ENCODE results near the gene KIRREL3.

Gene KIRREL3

DNA sequence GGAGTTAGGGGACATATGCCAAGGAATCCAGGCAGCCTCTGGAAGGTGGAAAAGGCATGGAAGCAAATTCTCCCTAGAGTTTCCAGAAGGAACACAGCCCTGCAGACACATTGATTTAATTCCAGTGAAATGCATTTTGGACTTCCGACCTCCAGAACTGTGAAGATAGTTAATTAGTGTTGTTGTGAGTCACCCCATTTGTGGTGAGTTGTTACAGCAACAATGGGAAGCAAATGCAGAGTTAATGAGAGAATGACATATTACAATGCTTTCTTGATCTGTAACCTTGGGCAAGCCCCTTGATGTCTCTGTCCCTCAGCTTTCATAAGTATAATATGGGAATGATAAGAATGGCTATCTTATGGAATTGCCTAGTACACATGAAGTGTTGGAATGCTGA is 178.7 kb downstream of the KIRREL3 start:
- DNase-seq: no peak

DNA sequence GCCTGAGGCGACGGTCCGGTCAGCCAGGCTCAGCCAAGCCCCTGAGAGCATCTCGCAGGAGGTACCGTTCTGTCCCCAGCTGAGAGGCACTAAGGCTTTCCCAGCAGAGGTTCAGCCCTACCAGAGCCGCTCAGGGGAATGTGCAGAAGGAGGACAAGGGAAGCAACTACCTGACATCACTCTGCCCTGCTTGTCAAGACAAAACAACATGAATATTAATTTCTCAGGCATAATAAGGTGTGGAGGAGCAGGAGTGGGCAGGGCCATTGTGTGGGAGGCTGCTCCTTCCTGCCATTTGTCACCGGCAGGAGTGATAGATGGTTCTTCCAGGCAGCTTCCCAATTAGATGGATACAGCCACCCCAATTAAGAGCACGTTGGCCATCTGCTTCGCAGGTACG is 181.4 kb downstream of the KIRREL3 start:
- DNase-seq: no peak

DNA sequence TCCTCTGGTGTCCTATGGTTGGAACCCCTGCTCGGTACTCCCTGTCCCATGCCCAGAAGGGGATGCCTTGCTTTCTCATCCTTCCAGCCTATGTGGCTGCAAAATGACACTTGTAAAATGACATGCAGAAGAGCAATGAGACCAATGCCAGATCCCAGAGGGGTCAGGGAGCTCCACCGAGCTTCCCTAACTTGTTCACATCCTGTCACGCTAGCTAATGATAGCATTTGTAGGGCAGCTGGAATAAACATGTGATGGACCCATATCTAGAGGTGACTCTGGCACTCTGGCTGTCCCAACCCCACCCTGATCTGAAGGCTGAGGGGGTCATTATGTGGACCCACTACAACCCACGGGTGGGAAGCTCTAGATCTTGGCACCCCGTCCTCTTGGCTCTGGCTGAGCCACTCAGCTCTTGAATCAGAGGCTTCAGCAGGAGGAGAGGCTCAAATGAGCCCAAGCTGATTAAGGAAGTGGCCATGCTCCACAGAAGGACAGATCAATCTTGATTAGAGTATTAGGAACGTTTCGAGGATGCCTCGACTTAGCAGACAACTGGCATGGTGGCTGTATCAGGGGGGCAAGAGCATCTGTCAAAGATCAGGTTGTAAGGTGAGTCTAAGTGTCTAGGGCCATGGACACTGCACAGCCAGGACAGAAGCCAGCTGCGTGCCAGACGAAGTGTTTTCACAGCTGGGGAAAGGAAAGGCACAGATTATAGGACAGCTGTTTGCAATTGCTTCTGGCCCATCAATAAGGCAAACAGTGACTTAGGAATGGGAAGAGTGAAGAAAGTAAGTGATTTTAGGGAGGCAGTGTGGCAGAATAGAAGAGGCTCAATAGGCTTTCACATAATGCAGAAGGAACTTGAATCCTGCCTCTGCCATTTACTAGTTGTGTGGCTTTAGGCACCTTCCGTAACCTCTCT is 182.8 kb downstream of the KIRREL3 start:
- DNase-seq: no peak

DNA sequence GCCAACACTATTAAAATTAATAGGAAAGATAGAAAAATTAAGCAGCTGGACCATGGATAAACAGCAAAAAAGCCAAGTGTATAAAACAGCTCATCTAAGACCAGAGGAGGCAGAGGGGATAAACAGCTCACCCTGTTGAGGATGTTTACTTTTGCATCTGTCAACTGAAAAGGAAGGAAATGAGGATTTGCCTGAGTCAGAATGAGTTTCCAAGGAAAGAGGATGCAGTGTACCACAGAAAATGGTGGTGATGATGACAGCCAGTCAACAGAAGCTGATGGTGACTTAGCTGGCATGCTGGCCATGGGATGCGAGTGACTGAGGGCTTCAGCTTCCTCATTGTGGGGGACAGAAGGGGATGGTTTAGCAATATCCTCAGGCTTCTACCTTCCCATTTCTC is 183.5 kb downstream of the KIRREL3 start:
- DNase-seq: no peak

DNA sequence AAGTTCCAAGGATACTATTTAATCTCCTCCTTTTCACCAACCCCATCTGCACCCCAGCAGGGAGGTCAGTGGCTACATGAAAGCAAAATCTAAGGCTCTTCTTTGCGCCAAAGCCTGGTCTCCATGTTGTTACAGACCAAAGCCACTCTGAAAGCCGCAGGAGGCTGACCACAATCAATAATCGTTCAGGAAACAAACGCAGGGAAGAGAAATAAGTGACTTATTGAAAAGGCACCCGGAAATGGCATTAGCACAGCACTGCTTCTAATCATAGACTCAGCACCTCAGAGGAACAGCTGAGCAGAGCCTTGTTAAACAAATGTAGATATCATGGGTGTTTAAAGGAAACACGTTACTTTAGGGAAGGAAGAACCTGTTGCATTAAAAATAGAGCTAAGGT is 183.9 kb downstream of the KIRREL3 start:
- DNase-seq: no peak

DNA sequence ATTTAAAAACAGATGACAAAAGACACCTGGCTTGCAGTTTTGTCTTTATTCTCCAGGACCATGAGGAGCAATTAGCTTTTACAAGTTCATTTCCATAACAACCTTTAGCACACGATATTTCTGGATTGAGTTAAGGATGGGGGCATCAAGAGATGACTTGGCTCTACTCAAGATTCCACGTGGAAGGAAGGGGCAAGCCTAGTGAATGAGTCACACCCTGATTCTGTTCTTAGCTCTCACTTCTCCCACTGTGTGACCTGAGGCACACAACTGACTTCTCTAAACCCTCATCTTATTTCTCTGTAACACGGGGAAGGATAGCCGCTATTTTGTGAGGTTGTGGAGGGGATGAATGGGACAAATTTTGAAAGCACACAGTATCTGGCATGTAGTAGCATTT is 185.5 kb downstream of the KIRREL3 start:
- no peak for DNase-seq

DNA sequence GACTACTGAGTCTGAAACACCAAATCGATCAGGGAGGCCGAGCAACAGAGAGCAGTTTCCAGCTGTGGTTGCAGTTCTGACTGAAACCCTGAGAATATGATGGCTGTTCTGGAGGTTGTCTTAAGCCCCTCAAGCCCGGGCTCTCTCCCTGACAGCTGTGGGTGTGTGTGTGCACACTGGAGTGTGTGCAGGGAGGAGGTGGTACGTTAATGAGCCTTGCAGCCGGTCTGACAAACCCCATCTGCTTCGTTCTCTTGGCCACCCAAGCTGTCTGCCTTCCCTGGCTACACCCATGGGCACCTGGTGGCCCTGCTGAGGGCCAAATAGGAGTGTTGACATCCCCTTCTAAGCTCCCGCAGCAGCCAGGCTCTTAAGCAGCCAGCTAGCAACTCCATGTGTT is 189.8 kb downstream of the KIRREL3 start:
- DNase-seq: peak; percentile 85

DNA sequence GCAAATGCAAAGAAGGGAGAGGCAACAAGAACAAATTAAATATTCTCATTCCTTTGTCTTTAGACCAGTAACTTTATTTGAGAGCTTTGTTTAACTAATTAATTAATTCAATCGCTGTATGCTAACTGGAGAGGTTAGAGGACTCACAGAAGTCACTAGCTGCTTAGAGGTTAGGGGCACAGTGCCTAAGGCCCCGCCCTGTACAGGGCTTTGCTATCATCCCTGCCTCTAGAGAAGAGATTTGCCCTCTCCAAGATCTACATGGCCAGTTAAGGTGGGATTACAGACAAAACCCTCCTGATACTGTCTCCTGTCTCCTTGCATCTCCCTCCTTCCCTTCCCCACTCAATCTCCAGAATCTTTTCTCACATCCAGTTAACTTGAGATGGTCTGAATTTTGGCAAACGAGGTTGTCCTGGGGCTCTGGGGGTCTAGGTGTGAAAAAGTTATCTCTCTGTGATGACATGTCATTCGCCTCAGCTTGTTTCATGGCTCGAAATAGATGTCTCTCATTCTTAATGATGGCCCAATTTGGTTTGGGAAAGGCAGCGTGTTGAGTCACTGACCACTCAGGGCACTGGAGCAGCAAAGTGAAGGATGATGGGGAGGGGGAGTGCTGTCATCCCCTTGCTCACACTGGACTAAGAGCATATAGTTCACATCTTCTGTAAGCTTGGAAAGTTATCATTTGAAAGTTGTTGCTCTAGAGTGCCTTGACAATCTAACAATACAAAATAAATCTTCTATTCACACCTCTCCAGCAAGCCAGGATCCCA is 190.9 kb downstream of the KIRREL3 start:
- DNase-seq: no peak

DNA sequence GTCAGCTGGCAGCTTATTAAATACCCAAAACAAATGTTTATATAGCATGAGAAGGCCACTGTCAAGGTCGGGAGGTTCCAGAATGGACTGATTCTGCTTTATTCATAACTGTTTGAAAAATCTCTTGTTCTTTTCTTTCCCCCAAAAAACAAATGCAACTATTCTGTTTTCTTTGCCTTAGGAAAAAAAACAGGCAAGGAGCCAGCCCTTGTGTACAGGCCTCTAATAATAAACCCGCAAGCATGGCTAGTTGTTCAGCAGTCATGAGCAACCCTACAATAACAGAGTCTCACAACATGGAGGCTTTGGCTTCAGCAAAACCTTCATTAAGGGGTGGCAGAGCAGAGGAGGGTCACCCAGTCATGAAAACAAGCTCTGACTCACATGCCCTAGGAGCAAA is 191.7 kb downstream of the KIRREL3 start:
- DNase-seq: no peak

DNA sequence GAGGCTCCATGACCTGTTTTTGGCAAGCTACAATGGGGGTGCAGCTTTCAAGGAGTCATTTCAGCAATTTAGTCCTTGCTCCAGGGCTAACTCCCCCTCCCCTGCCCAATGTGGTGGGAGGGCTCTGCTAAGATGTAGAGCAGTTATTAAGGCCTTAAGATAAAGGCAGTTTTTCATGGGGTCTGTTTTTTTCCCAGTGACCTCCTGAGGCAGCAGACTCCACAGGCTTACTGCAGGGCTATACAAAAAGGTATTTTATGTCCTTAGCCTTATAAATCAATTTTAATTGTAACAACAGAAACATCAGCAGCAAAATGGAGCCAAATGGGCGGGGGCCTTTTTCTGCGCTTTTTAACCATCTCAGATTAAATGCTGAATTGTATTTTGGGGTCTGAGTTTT is 192.3 kb downstream of the KIRREL3 start:
- DNase-seq: no peak

DNA sequence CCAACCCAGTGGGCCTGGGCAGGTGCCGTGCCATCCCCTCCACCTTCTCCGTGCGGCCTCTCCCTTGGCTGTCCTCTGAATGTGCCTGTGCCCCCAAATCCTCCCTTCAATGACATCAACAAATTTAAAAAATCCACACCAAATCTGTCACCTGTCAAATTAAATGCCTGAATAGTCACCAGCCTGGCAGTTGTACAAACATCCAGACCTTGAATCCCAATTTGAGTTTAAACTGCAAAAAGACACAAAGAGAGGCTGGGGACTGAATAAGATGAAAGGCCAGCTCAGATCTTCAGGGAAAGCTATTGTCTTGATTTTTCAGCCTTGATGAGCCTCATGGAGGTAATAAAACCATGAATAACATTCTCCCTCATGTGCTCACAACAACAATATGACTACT is 194.7 kb downstream of the KIRREL3 start:
- DNase-seq: peak; percentile 27

DNA sequence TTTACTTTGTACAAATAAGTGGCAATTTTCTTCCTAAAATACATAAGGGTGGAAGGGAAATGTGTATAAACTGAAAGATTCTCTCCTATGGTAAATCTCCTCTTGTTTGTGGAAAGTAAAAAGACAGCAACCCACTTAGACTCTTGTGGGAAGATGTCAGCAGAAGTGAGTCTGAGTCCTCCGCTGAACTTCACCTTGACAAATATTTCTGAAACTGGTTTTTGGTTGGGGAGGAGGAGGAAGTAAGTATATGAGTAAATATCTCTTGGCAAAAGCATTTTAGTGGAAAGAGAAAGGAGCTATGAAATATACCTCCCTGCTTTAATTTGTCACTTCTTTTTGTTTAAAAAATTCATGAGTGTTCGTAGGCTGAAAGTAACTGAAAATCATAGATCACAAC is 196.2 kb downstream of the KIRREL3 start:
- DNase-seq: no peak

DNA sequence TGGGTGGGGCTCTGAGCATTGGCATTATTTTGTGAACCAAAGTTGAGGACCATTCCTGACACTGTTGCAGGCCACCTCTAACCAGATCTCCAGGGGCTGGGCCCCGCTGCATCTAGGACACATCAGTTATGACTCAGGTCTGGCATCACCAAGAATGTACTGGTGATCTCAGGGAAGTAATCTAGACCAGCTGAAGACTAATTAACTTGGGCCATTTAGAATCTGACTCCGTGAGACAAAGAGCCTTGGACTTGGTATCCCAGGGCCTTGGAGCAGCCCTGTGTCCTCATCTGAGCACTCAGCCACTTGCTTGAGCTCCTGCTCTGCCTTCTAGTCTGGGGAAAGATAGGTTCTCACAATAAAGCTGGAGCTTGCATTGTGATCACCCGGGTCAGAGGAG is 200.6 kb downstream of the KIRREL3 start:
- DNase-seq: no peak

DNA sequence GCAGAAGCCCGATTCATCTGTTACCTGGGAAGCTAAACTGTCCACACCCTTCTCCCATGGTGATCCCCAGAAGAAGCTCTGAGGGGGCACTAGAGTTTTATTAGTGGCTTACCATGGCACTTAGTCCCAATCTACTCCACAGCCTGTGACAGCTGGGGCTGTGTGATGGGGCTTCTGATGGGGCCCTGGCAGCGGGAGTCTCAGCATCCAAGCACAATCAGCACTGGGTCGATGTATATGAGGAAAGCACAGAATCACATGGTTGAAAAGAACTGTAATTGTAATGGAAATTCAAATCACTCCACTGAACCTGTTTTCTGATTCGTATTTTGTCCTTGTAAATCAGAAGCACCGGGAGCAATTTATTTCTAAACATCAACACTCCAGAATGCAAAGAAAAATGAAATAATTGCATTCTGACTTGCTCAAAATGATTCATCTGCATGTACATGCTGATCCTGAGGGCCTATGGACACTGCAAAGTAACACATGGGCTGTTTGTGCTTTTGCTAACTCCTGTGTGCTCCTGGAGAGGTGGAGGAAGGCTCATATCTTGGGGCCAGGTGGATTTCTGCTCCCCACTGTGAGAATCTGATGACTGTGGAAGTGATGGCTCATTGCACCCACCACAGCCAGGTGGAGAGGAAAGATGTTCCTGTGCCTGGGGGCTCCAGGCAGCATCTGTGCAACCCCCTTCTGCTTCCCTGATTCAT is 203.0 kb downstream of the KIRREL3 start:
- peak; percentile 69 for DNase-seq

DNA sequence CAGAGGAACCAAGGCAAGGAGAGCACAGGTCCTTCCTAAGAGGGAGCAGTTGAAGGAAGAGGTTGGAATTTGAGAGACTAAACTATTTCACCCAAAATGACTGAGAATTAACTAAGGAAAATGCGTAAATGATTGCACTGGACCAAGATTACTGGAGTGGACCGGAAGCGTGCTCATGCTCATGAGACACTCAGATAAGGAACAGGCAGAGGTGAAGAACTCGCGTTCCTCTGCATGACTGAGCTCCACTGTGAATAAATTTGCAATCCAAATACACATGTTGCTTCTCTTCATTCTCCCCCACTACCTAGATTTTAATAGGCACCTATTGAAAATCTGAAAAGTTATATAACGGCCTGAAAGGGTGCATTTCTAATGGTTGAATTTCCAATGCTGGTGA is 207.0 kb downstream of the KIRREL3 start:
- DNase-seq: no peak

DNA sequence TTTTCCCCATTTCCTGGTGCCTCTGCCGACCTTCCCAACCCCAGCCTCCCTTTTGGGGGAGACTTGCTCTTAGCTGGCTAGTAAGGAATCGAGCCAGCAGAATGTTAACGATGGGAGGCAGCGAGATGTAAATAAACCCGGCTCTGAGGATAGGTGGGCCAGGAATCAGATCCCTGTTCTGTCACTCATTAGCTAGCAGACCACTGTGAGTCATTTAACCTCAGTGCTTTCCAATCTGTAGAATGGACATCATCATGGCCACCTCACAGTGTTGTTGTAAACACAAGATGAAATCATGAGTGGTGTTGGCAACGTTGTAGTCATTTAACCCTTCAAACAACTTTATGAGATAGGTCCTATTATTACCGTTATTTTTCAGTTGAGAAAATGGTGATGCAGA is 208.6 kb downstream of the KIRREL3 start:
- DNase-seq: no peak

DNA sequence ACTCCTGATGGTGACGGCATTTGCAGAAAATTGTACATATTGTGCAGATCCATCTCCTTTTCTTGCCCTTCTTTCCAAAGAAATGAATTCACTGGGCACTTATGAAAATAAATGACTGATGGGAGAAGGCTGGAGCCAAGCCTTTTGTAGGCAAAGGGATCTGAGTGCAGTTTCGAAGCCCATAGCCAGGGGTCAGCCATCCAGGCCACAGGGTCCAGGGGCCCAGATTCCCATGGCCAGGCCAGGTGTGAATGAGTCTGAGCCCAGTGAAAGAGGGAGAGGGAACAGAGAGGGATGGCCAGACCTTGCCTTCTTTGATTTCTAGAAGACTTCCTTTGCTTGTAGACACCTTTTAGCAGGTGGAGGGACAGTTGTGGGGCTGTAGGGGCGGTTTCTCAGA is 209.1 kb downstream of the KIRREL3 start:
- no peak for DNase-seq

DNA sequence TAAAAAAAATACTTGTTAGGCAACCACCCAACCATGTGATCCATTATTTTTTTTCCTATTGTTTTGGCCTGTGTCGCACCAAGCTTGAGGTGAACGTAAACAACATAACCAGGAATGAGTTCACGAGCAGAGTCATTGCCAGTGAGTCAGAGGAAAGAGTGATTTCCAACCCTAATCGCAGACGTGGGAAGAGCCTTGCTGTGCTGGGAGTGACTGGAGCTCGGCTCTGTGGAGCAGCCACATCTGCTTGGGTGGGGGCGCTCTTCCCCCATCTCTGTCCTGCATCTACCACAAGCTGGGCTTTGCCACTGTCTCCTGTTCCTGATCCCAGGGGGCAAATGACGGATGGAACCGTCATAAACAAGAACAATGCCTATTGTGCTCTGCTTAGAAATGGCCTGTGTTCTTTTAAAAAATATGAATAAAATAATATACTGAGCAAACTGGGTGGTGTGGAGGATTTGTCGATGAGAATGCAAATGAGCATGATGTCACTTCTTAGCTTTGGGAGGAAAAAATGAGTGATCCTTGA is 210.0 kb downstream of the KIRREL3 start:
- no peak for DNase-seq

DNA sequence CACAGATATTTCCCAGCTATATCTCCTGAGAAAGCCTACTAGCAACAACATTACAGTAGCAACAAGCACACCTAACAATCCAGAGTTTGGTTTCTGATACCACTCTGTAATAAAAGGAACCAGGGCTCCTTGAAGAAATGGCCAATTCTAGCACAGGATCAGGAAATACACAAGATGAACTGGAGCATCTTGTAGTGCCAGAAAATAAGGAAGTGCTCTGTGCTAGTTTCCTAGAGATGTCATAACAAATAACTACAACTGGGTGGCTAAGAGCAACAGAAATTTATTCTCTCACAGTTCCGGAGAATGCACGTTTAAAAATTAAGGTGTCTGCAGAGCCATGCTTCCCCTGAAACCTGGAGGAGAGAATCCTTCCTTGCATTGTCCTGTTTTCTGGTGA is 217.8 kb downstream of the KIRREL3 start:
- no peak for DNase-seq

DNA sequence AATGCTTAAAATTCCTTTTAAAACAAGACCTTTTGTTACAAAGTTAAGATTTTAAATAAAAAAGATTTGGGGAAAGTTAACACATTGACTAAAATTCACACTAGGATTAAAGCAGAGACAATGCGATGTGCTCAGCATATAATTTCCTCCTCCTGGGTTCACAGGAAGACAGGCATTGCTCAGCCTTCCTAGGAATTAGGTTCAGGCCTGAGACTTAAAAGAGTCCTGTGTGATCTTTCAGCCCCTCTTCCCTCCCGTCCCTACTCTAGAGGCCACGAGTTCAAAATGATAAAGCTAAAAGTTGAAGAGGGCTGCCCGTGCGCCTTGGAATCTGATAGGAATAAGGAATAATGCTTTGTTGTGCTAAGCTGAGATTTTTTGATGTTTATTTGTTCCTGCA is 218.6 kb downstream of the KIRREL3 start:
- no peak for DNase-seq

DNA sequence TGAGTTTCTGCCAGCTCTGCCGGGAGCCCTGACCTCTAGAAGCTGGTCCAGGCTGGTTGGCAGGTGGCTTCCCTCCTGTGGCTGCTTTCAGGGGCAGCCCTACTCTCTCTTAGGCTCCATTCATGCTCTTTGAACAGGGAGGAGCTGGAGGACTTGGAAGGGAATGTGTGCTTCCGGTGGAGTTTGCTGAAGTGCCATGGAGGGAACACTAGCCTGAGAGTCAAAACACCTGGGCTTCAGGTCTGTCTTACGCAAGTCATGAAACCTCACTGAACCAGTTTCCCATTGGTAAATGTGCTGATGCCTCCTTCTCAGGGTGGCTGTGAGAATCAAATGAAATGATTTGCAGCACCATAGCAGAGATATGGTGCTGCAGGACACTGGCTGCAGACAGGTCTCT is 224.5 kb downstream of the KIRREL3 start:
- no peak for DNase-seq

DNA sequence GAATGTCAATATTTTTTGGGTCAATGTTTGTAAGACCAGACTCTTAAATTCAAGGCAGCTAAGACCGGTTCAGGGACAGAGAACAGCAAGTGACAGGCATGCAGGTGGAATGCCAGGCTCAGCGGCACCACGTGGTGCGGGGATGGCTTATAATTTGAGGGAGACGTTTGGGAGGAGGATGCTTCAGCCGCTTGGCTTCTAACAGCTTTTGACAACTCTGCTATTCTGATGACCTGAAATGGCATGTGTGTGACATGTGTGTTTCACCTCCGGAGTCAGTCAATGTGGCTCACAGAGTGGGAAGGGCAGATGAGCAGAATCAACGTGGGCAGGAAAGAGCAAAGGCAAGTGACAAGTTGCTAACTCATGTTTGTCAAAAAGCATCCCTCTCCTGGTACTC is 228.3 kb downstream of the KIRREL3 start:
- no peak for DNase-seq

DNA sequence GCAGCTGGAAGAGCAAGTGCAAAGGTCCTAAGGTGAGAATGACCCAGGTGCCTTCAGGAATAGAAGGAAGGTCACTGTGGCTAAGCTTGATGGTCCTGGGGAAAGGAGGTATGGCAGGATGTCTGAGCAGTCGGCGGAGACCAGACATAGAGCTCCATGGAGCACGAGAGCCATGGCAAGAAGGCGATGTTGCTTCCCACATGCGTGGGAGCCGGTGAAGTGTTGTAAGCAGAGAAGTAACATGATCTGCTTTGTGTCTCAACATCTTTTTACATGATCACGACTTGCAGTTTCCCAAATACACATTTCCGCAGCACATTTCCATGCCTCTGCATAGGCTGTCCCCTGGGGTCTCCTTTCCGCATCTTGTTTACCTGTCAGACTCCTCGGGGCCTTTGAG is 231.9 kb downstream of the KIRREL3 start:
- no peak for DNase-seq
